ENCODE data around the gene CRTAP. TPM values are rescaled to one million over a fixed set of nuclear protein-coding genes. Genes with fewer than 3 reads are reported as not detected.

CRTAP gene
- total RNA-seq, 6 experiments from 2014 or later = 33.1 to 54.9 (median 46.8) TPM

GRCh38 chr3:33145221-33145900, 31.5 kb downstream of the CRTAP start:
- intact Hi-C loops (cut with DNase I) = loop anchor here in 1 of 2 donors (10.0 kb wide), 1 partner anchor 229 kb away; no protein-coding TSS in a partner anchor
- DNase-seq (no peak), ATAC-seq (no peak)
- TF ChIP-seq CTCF (IDR thresholded peaks at IDR 0.05) (no peak), POLR2A (IDR thresholded peaks at IDR 0.05) (no peak)
- 84% methylated on average over 11 of the region's 16 CpGs for WGBS (ENCODE audit: insufficient coverage, low coverage, low lambda C conversion rate, missing lambda C conversion rate)
- H3K36me3 ChIP-seq = peaks cover 0 to 9% (median 2%) of the 10 kb centered on the region in 4 donors
- peaks cover 0 to 11% (median 0%) of the 10 kb centered on the region in 4 donors for H3K4me1 ChIP-seq
- no peak overlapping the region for H3K27ac ChIP-seq
- H3K4me3 ChIP-seq = no peak overlapping the region
- no peaks in the 10 kb centered on the region for H3K27me3 ChIP-seq
- H3K9me3 ChIP-seq = no peaks in the 10 kb centered on the region

GRCh38 chr3:33145901-33146580, 32.2 kb downstream of the CRTAP start:
- no peak overlapping the region for H3K4me3 ChIP-seq
- no peaks in the 10 kb centered on the region for H3K9me3 ChIP-seq
- H3K27me3 ChIP-seq = no peaks in the 10 kb centered on the region
- ATAC-seq (no peak), DNase-seq (no peak)
- H3K27ac ChIP-seq = no peak overlapping the region
- peaks cover 0 to 11% (median 0%) of the 10 kb centered on the region in 4 donors for H3K4me1 ChIP-seq
- TF ChIP-seq POLR2A (IDR thresholded peaks at IDR 0.05) = no peak
- TF ChIP-seq CTCF (IDR thresholded peaks at IDR 0.05) = no peak
- intact Hi-C loops (cut with DNase I) = loop anchor here in 1 of 2 donors (10.0 kb wide), 1 partner anchor 229 kb away; no protein-coding TSS in a partner anchor
- H3K36me3 ChIP-seq = peaks cover 0 to 9% (median 2%) of the 10 kb centered on the region in 4 donors
- 60% methylated on average over 5 of the region's 9 CpGs for WGBS (ENCODE audit: insufficient coverage, low coverage, low lambda C conversion rate, missing lambda C conversion rate)

GRCh38 chr3:33146791-33147445, 33.1 kb downstream of the CRTAP start:
- no peak for DNase-seq
- Histone ChIP-seq H3K36me3 (peaks cover 0 to 9% (median 2%) of the 10 kb centered on the region in 4 donors), H3K4me1 (peaks cover 0 to 11% (median 0%) of the 10 kb centered on the region in 4 donors), H3K9me3 (no peaks in the 10 kb centered on the region), H3K27ac (no peak overlapping the region), H3K4me3 (no peak overlapping the region), H3K27me3 (no peaks in the 10 kb centered on the region)
- WGBS (ENCODE audit: insufficient coverage, low coverage, low lambda C conversion rate, missing lambda C conversion rate) = 52% methylated on average over 5 of the region's 8 CpGs
- intact Hi-C loops (cut with DNase I) = loop anchor here in 1 of 2 donors (10.0 kb wide), 1 partner anchor 228 kb away; no protein-coding TSS in a partner anchor
- ATAC-seq = peak; percentile 22 to 58 (median 50)
- TF ChIP-seq POLR2A (IDR thresholded peaks at IDR 0.05) (no peak), CTCF (IDR thresholded peaks at IDR 0.05) (no peak)

GRCh38 chr3:33149342-33149741, 35.5 kb downstream of the CRTAP start:
- no peak for TF ChIP-seq CTCF (IDR thresholded peaks at IDR 0.05)
- Histone ChIP-seq H3K36me3 (no peaks in the 10 kb centered on the region), H3K27me3 (no peaks in the 10 kb centered on the region), H3K4me1 (peaks cover 0 to 11% (median 0%) of the 10 kb centered on the region in 4 donors), H3K27ac (no peak overlapping the region), H3K4me3 (no peak overlapping the region), H3K9me3 (no peaks in the 10 kb centered on the region)
- intact Hi-C loops (cut with DNase I) = loop anchor here in 1 of 2 donors (10.0 kb wide), 1 partner anchor 225 kb away; no protein-coding TSS in a partner anchor
- WGBS (ENCODE audit: insufficient coverage, low coverage, low lambda C conversion rate, missing lambda C conversion rate) = 87% methylated on average over 5 of the region's 6 CpGs
- ATAC-seq (peak in 3 of 4 donors; percentile 11 to 28 (median 21)), DNase-seq (no peak)

Measured in right lobe of liver (tissue), 6 donors.